ENCODE results near the gene TSHZ2.
A peak's percentile ranks its signal among the peaks of the same experiment; 100 is the strongest.

Gene TSHZ2, protein sequence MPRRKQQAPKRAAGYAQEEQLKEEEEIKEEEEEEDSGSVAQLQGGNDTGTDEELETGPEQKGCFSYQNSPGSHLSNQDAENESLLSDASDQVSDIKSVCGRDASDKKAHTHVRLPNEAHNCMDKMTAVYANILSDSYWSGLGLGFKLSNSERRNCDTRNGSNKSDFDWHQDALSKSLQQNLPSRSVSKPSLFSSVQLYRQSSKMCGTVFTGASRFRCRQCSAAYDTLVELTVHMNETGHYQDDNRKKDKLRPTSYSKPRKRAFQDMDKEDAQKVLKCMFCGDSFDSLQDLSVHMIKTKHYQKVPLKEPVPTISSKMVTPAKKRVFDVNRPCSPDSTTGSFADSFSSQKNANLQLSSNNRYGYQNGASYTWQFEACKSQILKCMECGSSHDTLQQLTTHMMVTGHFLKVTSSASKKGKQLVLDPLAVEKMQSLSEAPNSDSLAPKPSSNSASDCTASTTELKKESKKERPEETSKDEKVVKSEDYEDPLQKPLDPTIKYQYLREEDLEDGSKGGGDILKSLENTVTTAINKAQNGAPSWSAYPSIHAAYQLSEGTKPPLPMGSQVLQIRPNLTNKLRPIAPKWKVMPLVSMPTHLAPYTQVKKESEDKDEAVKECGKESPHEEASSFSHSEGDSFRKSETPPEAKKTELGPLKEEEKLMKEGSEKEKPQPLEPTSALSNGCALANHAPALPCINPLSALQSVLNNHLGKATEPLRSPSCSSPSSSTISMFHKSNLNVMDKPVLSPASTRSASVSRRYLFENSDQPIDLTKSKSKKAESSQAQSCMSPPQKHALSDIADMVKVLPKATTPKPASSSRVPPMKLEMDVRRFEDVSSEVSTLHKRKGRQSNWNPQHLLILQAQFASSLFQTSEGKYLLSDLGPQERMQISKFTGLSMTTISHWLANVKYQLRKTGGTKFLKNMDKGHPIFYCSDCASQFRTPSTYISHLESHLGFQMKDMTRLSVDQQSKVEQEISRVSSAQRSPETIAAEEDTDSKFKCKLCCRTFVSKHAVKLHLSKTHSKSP (N-terminal part only)

GRCh38 chr20:52972190-52972937 lies at the start of gene TSHZ2:
TSS of gene TSHZ2 (plus strand) at chr20:52972358. CDS start at chr20:52973294, 936 bp downstream.
- peak; percentile 75 for DNase-seq (ENCODE audit: low read depth)
- TF ChIP-seq, protein P1, sequence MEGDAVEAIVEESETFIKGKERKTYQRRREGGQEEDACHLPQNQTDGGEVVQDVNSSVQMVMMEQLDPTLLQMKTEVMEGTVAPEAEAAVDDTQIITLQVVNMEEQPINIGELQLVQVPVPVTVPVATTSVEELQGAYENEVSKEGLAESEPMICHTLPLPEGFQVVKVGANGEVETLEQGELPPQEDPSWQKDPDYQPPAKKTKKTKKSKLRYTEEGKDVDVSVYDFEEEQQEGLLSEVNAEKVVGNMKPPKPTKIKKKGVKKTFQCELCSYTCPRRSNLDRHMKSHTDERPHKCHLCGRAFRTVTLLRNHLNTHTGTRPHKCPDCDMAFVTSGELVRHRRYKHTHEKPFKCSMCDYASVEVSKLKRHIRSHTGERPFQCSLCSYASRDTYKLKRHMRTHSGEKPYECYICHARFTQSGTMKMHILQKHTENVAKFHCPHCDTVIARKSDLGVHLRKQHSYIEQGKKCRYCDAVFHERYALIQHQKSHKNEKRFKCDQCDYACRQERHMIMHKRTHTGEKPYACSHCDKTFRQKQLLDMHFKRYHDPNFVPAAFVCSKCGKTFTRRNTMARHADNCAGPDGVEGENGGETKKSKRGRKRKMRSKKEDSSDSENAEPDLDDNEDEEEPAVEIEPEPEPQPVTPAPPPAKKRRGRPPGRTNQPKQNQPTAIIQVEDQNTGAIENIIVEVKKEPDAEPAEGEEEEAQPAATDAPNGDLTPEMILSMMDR (conservative IDR thresholded peaks at IDR 0.05; ENCODE audit: low read length), result no peak
- peak within 1 kb of the TSS; percentile 75 for H3K4me3 ChIP-seq (ENCODE audit: low read length)

DNA sequence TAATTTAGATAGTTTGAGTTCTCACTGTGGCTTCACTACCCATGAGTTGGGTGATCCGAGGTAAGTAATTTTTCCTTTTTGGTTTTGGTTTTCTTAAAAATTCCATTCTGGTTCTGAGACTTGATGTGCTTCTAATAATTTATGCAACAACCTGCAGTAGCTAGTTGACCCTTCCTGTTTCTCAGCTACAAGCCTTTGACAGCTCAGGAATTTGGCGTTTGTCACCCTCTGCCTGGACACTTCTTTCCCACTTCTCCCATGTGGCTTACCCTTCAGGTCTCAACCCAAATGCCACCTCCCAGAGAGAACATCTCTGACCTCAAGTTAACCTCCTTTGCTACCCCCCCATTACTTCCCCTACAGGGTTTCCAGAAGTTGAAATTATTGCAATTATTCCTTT lies 49.7 kb upstream of the TSHZ2 start:
- TF ChIP-seq, protein P1 (conservative IDR thresholded peaks at IDR 0.05; ENCODE audit: low read length), result no peak
- DNase-seq (ENCODE audit: low read depth), result no peak

DNA sequence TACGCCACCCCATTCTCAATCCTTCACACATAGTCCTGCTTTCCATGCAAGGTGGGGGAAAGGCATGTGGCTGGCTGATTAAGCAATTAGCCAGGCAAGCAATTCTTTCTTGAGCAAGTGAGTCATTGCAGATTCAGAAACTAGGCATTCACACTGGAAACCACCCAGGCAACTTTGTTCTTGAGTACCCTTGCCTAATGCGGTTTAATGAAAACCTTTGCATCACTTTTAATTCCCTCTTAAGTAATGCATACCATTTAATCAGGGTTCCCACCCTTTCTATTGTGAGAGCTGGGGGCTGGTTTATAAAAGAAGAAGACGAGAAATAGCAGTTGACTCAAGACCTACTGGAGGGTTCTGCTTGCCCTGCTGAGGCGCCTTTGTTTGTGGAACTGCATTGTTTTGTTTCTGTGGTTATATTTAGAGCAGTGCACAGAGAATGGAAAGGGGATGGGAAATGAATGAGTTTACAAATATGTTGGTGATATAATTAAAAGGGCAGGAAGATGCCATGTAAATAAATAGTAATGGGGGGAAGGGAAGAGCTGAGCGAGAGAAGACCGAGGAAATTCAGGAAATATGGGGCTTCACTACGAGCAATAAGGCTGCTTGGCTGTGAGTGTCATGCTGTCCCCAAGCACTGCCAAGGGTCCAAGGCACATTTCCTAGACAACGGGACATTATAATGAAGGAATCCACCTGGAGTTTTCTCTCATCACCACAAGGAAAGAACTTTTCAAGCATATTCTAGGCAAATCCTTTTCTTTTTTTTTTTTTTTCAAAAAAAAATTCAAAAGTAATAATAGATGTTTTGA lies 48.8 kb upstream of the TSHZ2 start:
- no peak overlapping the region; the same call in 1 of the 2 replicates for H3K4me3 ChIP-seq (ENCODE audit: low read length)
- TF ChIP-seq, protein P1 (conservative IDR thresholded peaks at IDR 0.05; ENCODE audit: low read length), result no peak

More for the DNA sequence above, 49.7 kb upstream of the TSHZ2 start:
- no peak overlapping the region for H3K4me3 ChIP-seq (ENCODE audit: low read length)

GRCh38 chr20:52924411-52925271 lies 47.5 kb upstream of the TSHZ2 start:
- TF ChIP-seq, protein P1 (conservative IDR thresholded peaks at IDR 0.05; ENCODE audit: low read length), result no peak
- no peak overlapping the region for H3K4me3 ChIP-seq (ENCODE audit: low read length)

More for the DNA sequence above, 48.8 kb upstream of the TSHZ2 start:
- DNase-seq (ENCODE audit: low read depth), result peak; percentile 97

GRCh38 chr20:52926505-52926904 lies 45.7 kb upstream of the TSHZ2 start:
- TF ChIP-seq, protein P1 (conservative IDR thresholded peaks at IDR 0.05; ENCODE audit: low read length), result no peak
- no peak for DNase-seq (ENCODE audit: low read depth)
- no peak overlapping the region for H3K4me3 ChIP-seq (ENCODE audit: low read length)

More at GRCh38 chr20:52924411-52925271, 47.5 kb upstream of the TSHZ2 start:
- no peak for DNase-seq (ENCODE audit: low read depth)
